ENCODE data around the gene NAT8L. TPM values are rescaled to one million over a fixed set of nuclear protein-coding genes. Genes with fewer than 3 reads are reported as not detected.

Gene NAT8L, protein sequence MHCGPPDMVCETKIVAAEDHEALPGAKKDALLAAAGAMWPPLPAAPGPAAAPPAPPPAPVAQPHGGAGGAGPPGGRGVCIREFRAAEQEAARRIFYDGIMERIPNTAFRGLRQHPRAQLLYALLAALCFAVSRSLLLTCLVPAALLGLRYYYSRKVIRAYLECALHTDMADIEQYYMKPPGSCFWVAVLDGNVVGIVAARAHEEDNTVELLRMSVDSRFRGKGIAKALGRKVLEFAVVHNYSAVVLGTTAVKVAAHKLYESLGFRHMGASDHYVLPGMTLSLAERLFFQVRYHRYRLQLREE
- total RNA-seq (2012; rRNA removed) (not detected in 2 replicates), polyA plus RNA-seq (2012; rRNA removed) (0.04 and 0.05 TPM in 2 replicates), Bru-seq, nascent RNA (percentile 15 among the genes with signal in this experiment), BruChase-seq, experiment 1, labeled RNA remaining after a 6-hour chase (percentile 19 among the genes with signal in this experiment), BruChase-seq, experiment 2, labeled RNA remaining after a 2-hour chase (percentile 22 among the genes with signal in this experiment)
- polyA plus RNA-seq (2012; cell fraction: cytosol; rRNA removed) = 0.05 TPM in 2 replicates
- 0.08 and 0.14 TPM in 2 replicates for polyA plus RNA-seq (2012; cell fraction: nucleus; rRNA removed; ENCODE audit: low replicate concordance)
- long read RNA-seq = 0 reads

DNA sequence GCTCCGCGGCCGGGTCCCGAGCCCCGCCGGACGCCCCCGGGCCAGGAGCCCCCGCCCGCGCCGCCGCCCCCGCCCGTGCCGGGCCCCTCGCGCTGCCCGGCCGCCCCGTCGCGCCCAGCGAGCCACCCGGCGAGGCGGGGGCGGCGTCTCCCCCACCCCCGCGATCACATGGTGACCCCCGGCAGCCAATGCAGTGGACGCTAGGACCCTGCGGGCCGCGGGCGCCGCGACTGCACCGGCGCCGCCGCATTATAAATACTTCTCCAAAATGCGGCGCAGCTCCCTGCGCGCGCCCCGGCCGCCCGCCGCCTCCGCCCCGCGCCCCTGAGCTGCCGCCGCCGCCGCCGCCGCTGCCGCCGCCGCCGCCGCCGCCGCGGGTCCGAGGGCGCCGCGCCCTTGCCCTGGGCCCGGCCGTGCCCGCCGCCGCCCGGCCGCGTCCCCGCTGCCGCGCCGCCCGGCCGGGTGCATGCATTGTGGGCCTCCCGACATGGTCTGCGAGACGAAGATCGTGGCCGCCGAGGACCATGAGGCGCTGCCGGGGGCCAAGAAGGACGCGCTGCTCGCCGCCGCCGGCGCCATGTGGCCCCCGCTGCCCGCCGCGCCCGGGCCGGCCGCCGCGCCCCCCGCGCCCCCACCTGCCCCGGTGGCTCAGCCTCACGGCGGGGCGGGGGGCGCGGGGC is at the start of gene NAT8L:
NAT8L (plus strand) TSS at position 282 of the 680 bp plus-strand sequence; CDS start at position 467, 185 bp downstream.
- ChIA-PET POLR2A (ENCODE audit: unreplicated experiment) (no interaction called here), CTCF (interaction anchor here (0.7 kb wide), 1 partner anchor 155 kb away, joined by 4 read pairs; no protein-coding TSS in a partner anchor)
- no peak within 1 kb of the TSS for H4K5ac ChIP-seq (ENCODE audit: low read depth, low read length)
- no peak within 1 kb of the TSS for H4K91ac ChIP-seq (ENCODE audit: insufficient read depth, low read depth, low read length)
- peaks cover 51% of the 10 kb centered on the region for H3K27me3 ChIP-seq (ENCODE audit: control insufficient read depth, insufficient read depth, low read length)
- DNase-seq (no peak), ATAC-seq (ENCODE audit: low read depth) (peak; percentile 73)
- H4K8ac ChIP-seq (ENCODE audit: low read depth in 2 of 2, low read length in 2 of 2) = no peak within 1 kb of the TSS
- H3K9me3 ChIP-seq (ENCODE audit: control insufficient read depth, insufficient read depth, low read length) = no peaks in the 10 kb centered on the region; the same call in 1 of the 2 replicates
- in situ Hi-C loops (cut with MboI; ENCODE audit: low sequenced_read_pairs) = no loop called here
- no peak within 1 kb of the TSS for H2AK5ac ChIP-seq (ENCODE audit: low read depth, low read length)
- H3K9me1 ChIP-seq (ENCODE audit: insufficient read depth, low read length) = no peaks in the 10 kb centered on the region
- H3K56ac ChIP-seq (ENCODE audit: extremely low read depth, insufficient read depth, low read length) = no peak within 1 kb of the TSS
- peak within 1 kb of the TSS; percentile 47 for H3K4me3 ChIP-seq (ENCODE audit: insufficient read depth, low read depth, low read length)
- H2AFZ ChIP-seq (replicated peaks; ENCODE audit: low read length, poor library complexity) = peak within 1 kb of the TSS; percentile 72
- H3K14ac ChIP-seq (replicated peaks; ENCODE audit: low read depth, low read length) = no peak within 1 kb of the TSS
- no peaks in the 10 kb centered on the region for H3K36me3 ChIP-seq (ENCODE audit: control insufficient read depth, insufficient read depth, low read length)
- dilution Hi-C loops (cut with HindIII; ENCODE audit: low sequenced_read_pairs, unreplicated experiment) = no loop called here
- H3K18ac ChIP-seq (ENCODE audit: low read depth, low read length) = no peak within 1 kb of the TSS
- H3K4me2 ChIP-seq (ENCODE audit: low read depth, low read length) = peak within 1 kb of the TSS; percentile 64
- no peak within 1 kb of the TSS for H3K23ac ChIP-seq (ENCODE audit: low read depth, low read length)
- no TSS peak for BruUV-seq (replicated peaks)
- no peaks in the 10 kb centered on the region for H4K20me1 ChIP-seq (ENCODE audit: insufficient read depth, low read length)
- 1% methylated on average over 22 of the region's 119 CpGs; no CpG with 5 or more reads in 1 of the 2 experiments for WGBS, 2 experiments (ENCODE audit: extremely low coverage in 2 of 2, insufficient read length in 1 of 2)
- no peak within 1 kb of the TSS for H3K4ac ChIP-seq (ENCODE audit: low read depth, low read length)
- no peaks in the 10 kb centered on the region for H3K79me1 ChIP-seq (ENCODE audit: low read depth in 1 of 2, low read length in 2 of 2)
- no peak within 1 kb of the TSS for H3K9ac ChIP-seq (ENCODE audit: low read depth, low read length)
- H2BK120ac ChIP-seq (ENCODE audit: low read depth, low read length) = no peak within 1 kb of the TSS
- intact Hi-C loops (cut with micrococcal nuclease) = no loop called here
- no peak within 1 kb of the TSS for H2BK20ac ChIP-seq (ENCODE audit: low read depth, low read length)
- no peak within 1 kb of the TSS for H3K27ac ChIP-seq (ENCODE audit: insufficient read depth, low read length)
- H2AK9ac ChIP-seq (replicated peaks; ENCODE audit: low read depth, low read length, poor library complexity) = no peak within 1 kb of the TSS
- no peak within 1 kb of the TSS for H2BK15ac ChIP-seq (ENCODE audit: low read depth, low read length)
- no peak within 1 kb of the TSS for H2BK5ac ChIP-seq (ENCODE audit: low read depth, low read length, poor library complexity, severe bottlenecking)
- peaks cover 1% of the 10 kb centered on the region; the same call in 1 of the 2 replicates for H3K4me1 ChIP-seq (ENCODE audit: control insufficient read depth, insufficient read depth, low read length)
- TF ChIP-seq CHD1 (IDR thresholded peaks at IDR 0.05; ENCODE audit: low read depth, low read length) (no peak), CEBPB (IDR thresholded peaks at IDR 0.05; ENCODE audit: low read depth, low read length) (no peak), FOS (IDR thresholded peaks at IDR 0.05; ENCODE audit: low read depth, low read length) (no peak), NFE2L2 (IDR thresholded peaks at IDR 0.05; ENCODE audit: low read depth, low read length) (no peak), MXI1 (IDR thresholded peaks at IDR 0.05; ENCODE audit: borderline replicate concordance, low read depth, low read length) (no peak), BHLHE40 (IDR thresholded peaks at IDR 0.05; ENCODE audit: low read depth, low read length) (no peak), MAFK (IDR thresholded peaks at IDR 0.05; ENCODE audit: low read depth, low read length) (no peak), RFX5 (IDR thresholded peaks at IDR 0.05; ENCODE audit: low read depth, low read length) (no peak), SMC3 (IDR thresholded peaks at IDR 0.05; ENCODE audit: low read depth, low read length) (no peak), RAD21 (IDR thresholded peaks at IDR 0.05; ENCODE audit: low read length) (no peak), RCOR1 (IDR thresholded peaks at IDR 0.05; ENCODE audit: insufficient replicate concordance, low read length) (no peak), MAZ (IDR thresholded peaks at IDR 0.05; ENCODE audit: borderline replicate concordance, low read depth, low read length) (no peak)
- TF ChIP-seq, protein P1, sequence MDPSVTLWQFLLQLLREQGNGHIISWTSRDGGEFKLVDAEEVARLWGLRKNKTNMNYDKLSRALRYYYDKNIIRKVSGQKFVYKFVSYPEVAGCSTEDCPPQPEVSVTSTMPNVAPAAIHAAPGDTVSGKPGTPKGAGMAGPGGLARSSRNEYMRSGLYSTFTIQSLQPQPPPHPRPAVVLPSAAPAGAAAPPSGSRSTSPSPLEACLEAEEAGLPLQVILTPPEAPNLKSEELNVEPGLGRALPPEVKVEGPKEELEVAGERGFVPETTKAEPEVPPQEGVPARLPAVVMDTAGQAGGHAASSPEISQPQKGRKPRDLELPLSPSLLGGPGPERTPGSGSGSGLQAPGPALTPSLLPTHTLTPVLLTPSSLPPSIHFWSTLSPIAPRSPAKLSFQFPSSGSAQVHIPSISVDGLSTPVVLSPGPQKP (IDR thresholded peaks at IDR 0.05; ENCODE audit: borderline replicate concordance, low read depth, low read length) = no peak
- TF ChIP-seq, protein P2, sequence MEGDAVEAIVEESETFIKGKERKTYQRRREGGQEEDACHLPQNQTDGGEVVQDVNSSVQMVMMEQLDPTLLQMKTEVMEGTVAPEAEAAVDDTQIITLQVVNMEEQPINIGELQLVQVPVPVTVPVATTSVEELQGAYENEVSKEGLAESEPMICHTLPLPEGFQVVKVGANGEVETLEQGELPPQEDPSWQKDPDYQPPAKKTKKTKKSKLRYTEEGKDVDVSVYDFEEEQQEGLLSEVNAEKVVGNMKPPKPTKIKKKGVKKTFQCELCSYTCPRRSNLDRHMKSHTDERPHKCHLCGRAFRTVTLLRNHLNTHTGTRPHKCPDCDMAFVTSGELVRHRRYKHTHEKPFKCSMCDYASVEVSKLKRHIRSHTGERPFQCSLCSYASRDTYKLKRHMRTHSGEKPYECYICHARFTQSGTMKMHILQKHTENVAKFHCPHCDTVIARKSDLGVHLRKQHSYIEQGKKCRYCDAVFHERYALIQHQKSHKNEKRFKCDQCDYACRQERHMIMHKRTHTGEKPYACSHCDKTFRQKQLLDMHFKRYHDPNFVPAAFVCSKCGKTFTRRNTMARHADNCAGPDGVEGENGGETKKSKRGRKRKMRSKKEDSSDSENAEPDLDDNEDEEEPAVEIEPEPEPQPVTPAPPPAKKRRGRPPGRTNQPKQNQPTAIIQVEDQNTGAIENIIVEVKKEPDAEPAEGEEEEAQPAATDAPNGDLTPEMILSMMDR (conservative IDR thresholded peaks at IDR 0.05; ENCODE audit: low read depth, low read length) = no peak
